ENCODE data around the gene DLAT.
"Not testable (repeated sequence)": the region's sequence is repeated elsewhere in the genome, so short reads cannot be mapped to it uniquely, and the experiment has no call there.

Gene DLAT

GRCh38 chr11:112005422-112006094 is 19.6 kb upstream of the DLAT start:
- no peak for DNase-seq (ENCODE audit: low spot score)

- DNase-seq (ENCODE audit: low spot score) = not testable (repeated sequence)
These were observed 19.1 kb upstream of the DLAT start for GRCh38 chr11:112006095-112006441.

GRCh38 chr11:112011451-112011850 is 13.8 kb upstream of the DLAT start:
- DNase-seq (ENCODE audit: low spot score) = not testable (repeated sequence)

GRCh38 chr11:112012874-112013273 is 12.3 kb upstream of the DLAT start:
- no peak for DNase-seq (ENCODE audit: low spot score)

GRCh38 chr11:112013497-112014164 is 11.6 kb upstream of the DLAT start:
- DNase-seq (ENCODE audit: low spot score) = no peak

GRCh38 chr11:112016088-112016764 is 9.0 kb upstream of the DLAT start:
- DNase-seq (ENCODE audit: low spot score) = no peak

- no peak for DNase-seq (ENCODE audit: low spot score)
These were observed 8.3 kb upstream of the DLAT start for GRCh38 chr11:112016765-112017376.

- DNase-seq (ENCODE audit: low spot score) = no peak
These were observed 7.7 kb upstream of the DLAT start for GRCh38 chr11:112017538-112017937.

GRCh38 chr11:112019066-112019465 is 6.1 kb upstream of the DLAT start:
- DNase-seq (ENCODE audit: low spot score) = no peak

GRCh38 chr11:112023104-112023503 is 2.1 kb upstream of the DLAT start:
- DNase-seq (ENCODE audit: low spot score) = no peak

- no peak for DNase-seq (ENCODE audit: low spot score)
These were observed 933 bp upstream of the DLAT start for GRCh38 chr11:112024178-112024772.

GRCh38 chr11:112025707-112026106 is 499 bp downstream of the DLAT start:
- no peak for DNase-seq (ENCODE audit: low spot score)

GRCh38 chr11:112026784-112027410 is 1.7 kb downstream of the DLAT start:
- DNase-seq (ENCODE audit: low spot score) = not testable (repeated sequence)

GRCh38 chr11:112029460-112029859 is 4.3 kb downstream of the DLAT start:
- no peak for DNase-seq (ENCODE audit: low spot score)

GRCh38 chr11:112033902-112034301 is 8.7 kb downstream of the DLAT start:
- DNase-seq (ENCODE audit: low spot score) = no peak

- DNase-seq (ENCODE audit: low spot score) = no peak
These were observed 12.3 kb downstream of the DLAT start for GRCh38 chr11:112037527-112037926.

- no peak for DNase-seq (ENCODE audit: low spot score)
These were observed 17.2 kb downstream of the DLAT start for GRCh38 chr11:112042161-112042960.

- no peak for DNase-seq (ENCODE audit: low spot score)
These were observed 17.7 kb downstream of the DLAT start for GRCh38 chr11:112042961-112043304.

- DNase-seq (ENCODE audit: low spot score) = no peak
These were observed 19.8 kb downstream of the DLAT start for GRCh38 chr11:112044961-112045360.

- not testable (repeated sequence) for DNase-seq (ENCODE audit: low spot score)
These were observed 21.4 kb downstream of the DLAT start for GRCh38 chr11:112046647-112047046.

- DNase-seq (ENCODE audit: low spot score) = not testable (repeated sequence)
These were observed 23.0 kb downstream of the DLAT start for GRCh38 chr11:112048256-112048655.
